NCI-H2171 (cell line): ENCODE results near the gene GALNT16.
"Not testable (repeated sequence)": the region's sequence is repeated elsewhere in the genome, so short reads cannot be mapped to it uniquely, and the experiment has no call there.

Experiments
- DNase-seq: peaks from one replicate; lab custom pipeline; 2025; lab: John Stamatoyannopoulos, UW

Gene GALNT16

DNA sequence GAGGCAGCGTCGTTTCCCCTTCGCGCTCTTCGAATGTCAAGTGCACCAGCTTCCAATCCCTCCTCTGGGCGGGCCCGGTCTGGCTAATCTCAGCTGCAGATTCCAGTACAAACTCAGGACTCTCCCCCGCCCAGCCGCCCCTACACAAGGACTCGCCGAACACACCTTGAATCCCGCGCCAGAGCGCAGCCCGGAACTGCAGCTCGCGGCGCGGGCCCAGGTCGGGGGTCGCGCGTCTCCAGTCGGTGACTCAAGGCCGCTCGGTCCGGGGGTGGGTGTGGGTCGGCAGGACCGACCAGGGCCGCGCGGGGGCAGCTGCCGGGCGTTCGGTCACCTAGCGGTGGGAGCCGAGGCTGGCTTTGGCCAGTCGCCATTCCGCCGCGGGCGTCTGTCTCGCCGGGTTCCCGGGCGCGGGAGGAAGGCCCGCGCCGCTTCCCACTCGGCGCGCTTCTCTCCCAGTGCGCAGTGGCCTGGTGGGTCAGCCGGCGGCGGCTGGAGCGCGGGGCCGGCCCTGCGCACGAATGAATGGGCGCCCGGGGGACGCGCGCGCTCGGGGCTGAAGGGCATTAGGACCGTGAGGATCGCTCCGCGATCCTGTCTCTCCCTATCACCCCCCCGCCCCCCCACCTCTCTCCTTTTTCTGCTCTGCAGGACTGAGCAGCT lies at the start of gene GALNT16:
Gene GALNT16 (plus strand): TSS at position 632 of the 663 bp plus-strand sequence. CDS start 133 bp downstream, outside the sequence.
- peak; percentile 38 for DNase-seq

GRCh38 chr14:69214393-69214792 lies 45.6 kb upstream of the GALNT16 start:
- no peak for DNase-seq

GRCh38 chr14:69217663-69218062 lies 42.3 kb upstream of the GALNT16 start:
- not testable (repeated sequence) for DNase-seq

GRCh38 chr14:69224946-69225345 lies 35.0 kb upstream of the GALNT16 start:
- DNase-seq = no peak

DNA sequence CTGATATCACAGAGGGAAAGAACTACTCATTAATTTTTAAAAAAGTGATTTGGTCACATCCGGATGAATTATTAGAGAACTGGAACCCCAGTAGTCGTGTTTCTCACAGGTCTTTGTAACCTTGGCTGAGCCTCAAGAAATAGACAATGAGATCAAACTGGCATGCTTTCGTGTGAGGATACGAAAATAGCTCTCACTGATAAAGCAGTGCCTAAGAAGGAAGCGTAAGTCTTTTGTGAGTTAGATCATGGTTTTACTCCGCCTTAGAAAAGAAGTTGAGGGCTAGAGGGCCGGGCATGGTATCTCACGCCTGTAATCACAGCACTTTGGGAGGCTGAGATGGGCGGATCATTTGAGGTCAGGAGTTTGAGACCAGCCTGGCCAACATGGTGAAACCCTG lies 33.8 kb upstream of the GALNT16 start:
- no peak for DNase-seq

DNA sequence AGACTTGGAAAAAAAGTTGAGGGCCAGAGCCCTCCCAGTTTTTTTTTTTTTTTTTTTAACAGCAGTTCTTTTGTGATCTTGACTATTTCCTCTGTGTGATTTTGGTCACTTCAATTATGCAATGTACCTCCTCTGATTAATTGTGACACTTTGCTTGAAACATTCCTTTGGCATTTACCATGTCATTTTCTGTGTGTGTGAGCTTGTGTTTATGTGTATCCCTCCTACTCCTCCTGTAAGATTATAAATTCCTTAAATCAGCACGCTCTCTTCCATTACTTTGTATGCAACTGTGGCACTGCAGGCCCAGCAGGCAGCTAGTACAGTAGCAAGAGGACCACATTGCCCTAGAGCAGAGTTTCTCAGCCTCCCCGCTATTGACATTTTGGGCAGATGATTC lies 33.2 kb upstream of the GALNT16 start:
- no peak for DNase-seq

DNA sequence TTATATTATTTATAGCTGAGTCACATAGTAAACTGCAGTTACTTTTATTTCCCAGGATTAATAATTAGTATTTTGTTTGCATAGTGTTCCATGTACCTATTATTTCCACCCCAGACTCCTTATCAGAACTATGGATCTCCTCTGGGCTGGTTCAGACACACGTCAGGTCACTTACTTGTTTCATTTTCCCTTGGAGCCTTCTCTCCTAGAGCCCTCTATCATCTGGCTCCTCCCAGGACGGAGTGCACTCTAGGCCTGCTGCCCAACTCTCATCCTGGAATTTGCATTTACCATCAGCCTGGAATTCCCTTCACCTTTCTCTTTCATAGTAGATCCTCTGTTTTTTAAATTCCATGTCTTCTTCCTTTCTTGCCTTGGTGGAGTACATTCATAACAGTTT lies 28.5 kb upstream of the GALNT16 start:
- no peak for DNase-seq

DNA sequence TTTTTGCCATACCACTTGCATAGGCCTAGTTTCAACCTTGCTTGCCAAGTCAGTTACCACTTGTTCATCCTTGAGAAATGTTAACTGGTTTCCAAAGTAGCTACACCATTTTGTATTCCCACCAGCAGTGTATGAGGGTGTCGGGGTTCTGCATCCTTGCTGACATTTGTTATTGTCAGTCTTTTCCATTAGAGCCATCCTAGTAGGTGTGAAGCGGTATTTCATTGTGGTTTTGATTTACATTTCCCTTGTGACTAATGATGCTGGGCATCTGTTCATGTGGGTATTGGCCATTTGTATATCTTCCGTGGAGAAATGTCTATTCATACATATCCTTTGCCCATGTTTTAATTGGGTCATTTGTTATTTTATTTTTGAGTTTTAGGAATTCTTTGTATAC lies 27.6 kb upstream of the GALNT16 start:
- DNase-seq = no peak

GRCh38 chr14:69234106-69234505 lies 25.9 kb upstream of the GALNT16 start:
- DNase-seq = no peak

DNA sequence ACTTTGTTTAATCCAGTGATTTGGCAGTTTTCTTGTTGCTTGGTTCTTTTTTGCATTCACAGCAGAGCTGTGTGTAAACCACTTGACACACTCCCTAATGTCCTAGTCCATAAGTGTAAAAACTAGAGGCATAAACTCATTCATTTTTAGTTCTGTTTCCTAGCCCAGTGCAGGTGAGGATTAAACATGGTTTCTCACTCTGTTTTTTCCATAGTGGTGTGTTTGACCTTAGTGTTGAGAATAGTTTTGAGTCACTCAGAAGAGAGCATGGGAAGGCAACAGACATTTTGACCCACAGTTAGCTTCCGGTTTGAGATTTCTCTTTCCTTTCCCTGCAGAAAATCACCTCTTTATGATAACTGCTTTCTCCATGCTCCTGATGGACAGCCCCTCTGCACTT lies 24.2 kb upstream of the GALNT16 start:
- DNase-seq = no peak

DNA sequence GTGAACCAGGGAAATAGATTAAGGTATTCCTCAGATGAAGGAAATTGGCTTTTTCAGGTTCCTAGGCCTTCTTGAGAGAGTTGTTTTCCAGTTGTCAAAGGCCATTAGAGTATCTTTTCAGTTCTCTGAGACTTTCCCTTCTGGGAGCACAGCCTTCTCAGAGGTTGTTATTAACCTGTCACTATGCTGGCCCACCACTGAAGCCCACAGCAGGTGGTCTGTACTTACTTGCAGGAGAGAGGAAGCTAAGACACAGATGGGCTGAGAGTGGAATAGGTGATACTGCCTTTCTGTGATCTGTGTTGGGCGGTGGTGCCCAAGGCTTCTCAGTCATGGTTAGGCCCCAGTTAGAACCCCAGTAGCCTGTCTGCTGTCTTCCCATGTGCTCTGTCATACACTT lies 22.8 kb upstream of the GALNT16 start:
- DNase-seq = no peak

GRCh38 chr14:69237584-69237983 lies 22.4 kb upstream of the GALNT16 start:
- DNase-seq = no peak

DNA sequence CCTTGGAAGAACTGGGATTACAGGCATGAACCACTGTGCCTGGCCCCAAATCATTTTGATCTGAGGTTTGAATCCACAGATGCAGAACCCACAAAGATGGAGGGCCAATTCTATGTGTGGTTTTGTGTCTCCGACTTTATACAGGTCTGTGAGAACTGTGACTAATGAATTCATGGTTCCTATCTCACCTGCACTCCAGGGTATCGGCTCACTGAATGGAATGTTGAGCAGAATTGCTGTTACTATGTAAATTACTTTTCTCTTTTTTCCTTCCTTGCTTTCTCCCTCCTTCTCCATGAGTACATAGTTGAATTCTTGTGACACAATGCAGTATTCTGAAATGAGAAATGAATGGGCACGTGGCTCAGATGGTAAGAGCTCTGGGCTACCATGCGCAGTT lies 21.1 kb upstream of the GALNT16 start:
- no peak for DNase-seq

DNA sequence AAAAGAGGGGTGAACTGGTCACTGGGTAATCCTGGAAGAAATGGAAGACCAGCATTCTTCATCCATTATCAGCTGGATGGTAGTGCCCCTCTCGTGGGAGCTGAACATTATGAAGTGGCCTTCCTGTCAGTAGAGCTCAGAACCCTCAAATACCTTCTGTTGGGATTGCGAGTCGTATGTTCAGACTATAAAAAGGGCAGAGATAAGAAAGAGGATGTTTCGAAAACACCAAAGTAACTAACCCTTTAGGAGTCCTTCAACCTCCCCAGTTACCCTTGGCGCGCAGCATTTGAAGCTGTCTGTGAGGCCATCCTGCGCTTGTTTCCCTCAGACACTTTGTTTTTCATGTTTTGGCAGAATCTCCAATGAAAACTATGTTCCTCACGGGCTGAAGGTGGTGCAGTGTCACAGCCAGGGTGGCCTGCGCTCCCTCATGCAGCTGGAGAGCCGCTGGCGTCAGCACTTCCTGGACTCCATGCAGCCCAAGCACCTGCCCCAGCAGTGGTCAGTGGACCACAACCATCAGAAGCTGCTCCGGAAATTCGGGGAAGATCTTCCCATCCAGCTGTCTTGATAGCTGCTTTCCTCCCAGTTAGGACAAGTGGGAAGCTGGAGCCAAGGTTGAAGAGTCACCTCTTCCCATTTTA lies 19.3 kb upstream of the GALNT16 start:
- DNase-seq = no peak

GRCh38 chr14:69241577-69241976 lies 18.4 kb upstream of the GALNT16 start:
- DNase-seq = no peak

- peak; percentile 58 for DNase-seq
Measured at GRCh38 chr14:69242311-69243224, 17.4 kb upstream of the GALNT16 start.

DNA sequence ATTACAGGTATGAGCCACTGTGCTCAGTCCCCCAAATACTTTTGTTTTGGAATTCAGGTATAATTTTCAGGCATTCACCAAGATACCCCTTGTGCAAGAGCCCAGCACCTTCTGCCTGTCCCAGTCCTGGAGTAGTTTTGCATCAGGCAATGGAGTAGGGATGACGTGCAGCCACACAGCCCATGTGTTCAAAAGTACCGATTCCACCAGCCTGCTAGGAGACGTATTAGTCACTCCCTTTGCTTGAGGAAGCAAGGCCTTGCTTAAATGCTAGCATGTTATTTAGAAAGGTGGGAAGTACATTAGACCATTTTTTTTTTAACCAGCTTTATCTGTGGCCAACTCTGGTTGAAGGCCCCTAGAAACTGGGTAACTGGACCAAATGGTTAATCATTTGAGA lies 15.0 kb upstream of the GALNT16 start:
- no peak for DNase-seq

- DNase-seq = peak; percentile 93
Measured at GRCh38 chr14:69246331-69246730, 13.6 kb upstream of the GALNT16 start.

DNA sequence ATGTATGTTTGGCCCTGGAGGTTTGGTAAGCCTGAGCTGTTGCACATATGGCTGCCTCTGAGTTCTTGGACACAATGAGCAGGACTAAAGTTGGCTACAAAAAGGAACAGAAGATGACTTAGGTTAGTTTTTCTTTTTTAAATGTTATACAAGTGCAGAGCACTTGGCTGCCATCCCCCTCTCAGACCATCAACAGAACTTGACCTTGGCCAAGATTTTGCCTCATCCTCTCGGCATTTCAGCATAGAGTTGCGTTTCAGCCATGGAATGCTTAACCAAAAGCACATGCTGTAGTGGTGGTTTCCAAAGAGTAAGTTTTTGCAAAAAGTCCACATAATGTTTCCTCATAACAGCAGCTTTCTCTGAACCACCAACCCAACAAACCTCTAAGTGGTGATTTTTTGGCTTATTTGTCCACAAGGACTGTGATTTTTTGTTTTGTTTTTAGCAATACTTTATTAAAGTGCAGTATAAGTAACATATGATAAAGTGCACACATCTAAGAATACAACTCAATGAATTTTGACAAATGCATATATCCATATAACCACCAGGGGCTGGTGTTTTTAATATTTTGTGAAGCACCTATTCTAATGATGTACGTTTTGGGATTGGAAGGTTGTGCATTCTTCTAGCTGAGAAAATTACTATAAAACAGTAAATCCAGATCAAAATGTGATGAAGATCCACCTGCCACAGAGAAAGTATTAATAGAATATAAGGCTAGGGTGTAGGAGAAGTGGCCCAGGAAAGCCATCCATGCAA lies 12.1 kb upstream of the GALNT16 start:
- no peak for DNase-seq

DNA sequence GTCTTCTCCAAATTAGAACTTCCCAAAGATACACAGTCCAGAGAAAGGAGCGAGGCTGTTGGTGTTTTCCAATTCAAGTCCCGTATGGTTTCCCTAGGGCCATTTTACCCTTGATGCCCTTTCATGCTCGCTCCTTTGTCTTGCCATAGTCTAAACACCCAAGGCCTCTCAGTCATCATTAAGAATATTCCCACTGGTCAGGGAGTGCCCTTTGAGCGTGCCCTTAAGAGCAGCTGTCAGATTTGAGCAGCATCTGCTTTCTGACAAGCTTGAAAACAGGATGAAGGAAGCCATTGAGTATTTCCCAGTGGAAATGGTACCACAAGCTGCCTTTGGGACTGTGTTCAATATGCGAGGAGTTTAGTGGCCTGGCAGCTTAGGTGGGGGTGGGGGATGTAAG lies 10.4 kb upstream of the GALNT16 start:
- DNase-seq = no peak

- DNase-seq = no peak
Measured at GRCh38 chr14:69252851-69253250, 7.1 kb upstream of the GALNT16 start.

DNA sequence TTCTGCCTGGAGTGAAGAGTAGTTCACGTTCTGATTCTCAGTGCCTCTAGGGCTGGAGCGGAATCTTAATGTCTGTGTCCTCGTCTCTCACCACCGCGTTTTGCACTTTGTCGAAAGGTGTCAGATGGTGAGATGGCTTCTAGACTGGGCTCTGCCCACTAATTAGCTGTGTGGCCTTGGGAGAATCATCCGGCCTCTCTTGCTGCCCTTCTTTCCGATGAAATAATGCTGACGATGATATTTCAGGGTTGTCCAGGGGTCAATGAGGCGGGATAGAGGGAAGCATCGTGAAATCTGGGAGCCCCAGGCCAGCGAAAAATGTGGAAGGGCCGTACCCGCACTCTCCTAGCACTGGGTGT lies 811 bp upstream of the GALNT16 start:
- no peak for DNase-seq
